Measurements from ENCODE around the gene IGHMBP2. TPM values are rescaled to one million over a fixed set of nuclear protein-coding genes. Genes with fewer than 3 reads are reported as not detected.

Gene IGHMBP2
- total and polyA plus RNA-seq, 2 donors from 2014 or later: 8.8 to 19.6 TPM

- Histone ChIP-seq H3K36me3 (ENCODE audit: control insufficient read depth in 2 of 3, insufficient read depth in 3 of 3, low read length in 3 of 3) (no peaks in the 10 kb centered on the region), H3K27ac (ENCODE audit: low read depth in 2 of 2, low read length in 2 of 2) (no peak overlapping the region), H3K4me3 (ENCODE audit: low read length in 3 of 3) (no peak overlapping the region), H3K27me3 (ENCODE audit: control insufficient read depth, insufficient read depth, low read length) (no peaks in the 10 kb centered on the region), H3K9ac (ENCODE audit: low read length in 3 of 3) (no peak overlapping the region), H3K9me3 (ENCODE audit: control insufficient read depth in 2 of 3, insufficient read depth in 1 of 3, low read length in 3 of 3) (no peaks in the 10 kb centered on the region), H3K4me1 (ENCODE audit: control insufficient read depth in 2 of 3, insufficient read depth in 2 of 3, low read depth in 1 of 3, low read length in 3 of 3) (no peaks in the 10 kb centered on the region)
- FAIRE-seq (no peak), DNase-seq (no peak)
- TF ChIP-seq CTCF (IDR thresholded peaks at IDR 0.05; ENCODE audit: borderline replicate concordance, extremely low read depth, insufficient read depth): no peak
- intact Hi-C loops (cut with DNase I): no loop called here
These were observed 63.4 kb downstream of the IGHMBP2 start for GRCh38 chr11:68966894-68967780.

DNA sequence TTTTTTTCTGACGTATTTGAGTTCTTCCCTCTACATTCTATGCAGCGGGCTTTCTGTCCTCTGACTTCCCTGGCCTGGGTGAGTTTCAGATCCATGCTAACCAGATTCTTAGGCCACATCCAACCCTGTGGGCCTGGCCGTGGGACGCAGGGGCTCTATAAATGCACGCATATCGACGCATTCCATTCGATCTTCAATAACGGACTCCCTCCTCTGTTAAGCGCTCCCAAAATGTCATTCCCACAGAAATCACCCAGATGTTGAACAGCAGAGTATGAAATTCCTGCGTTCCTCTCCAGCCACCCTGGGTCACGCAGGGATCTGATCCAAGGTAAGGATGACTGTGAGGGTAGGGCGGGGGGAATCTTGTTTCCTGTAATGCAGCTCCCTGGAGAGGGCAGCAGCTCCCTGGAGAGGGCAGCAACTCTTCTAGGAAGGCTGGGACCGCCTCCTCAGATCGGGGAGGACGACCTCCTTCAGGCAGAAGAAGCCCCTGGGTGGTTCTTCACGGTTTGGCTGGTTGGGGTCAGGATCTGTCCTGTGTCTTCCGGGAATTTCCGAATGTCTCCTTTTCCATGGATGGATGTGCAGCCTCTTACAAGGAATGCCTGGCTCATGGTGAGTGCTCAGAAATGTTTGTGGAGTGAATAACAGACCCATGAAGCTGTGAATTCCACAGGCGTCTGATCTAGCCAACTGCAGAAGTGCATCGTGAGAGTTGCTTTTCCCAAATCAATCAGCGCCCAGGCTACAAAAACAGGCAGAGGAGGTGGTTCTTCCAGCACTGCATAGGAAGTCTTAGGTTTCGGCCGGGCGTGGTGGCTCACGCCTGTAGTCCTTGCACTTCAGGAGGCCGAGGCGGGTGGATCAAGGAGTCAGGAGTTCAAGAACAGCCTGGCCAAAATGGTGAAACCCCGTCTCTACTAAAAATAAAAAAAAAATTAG, 64.9 kb downstream of the IGHMBP2 start:
- no peaks in the 10 kb centered on the region for H3K4me1 ChIP-seq (ENCODE audit: control insufficient read depth in 2 of 3, insufficient read depth in 2 of 3, low read depth in 1 of 3, low read length in 3 of 3)
- H3K9me3 ChIP-seq (ENCODE audit: control insufficient read depth in 2 of 3, insufficient read depth in 1 of 3, low read length in 3 of 3): no peaks in the 10 kb centered on the region
- no peak overlapping the region for H3K4me3 ChIP-seq (ENCODE audit: low read length in 3 of 3)
- H3K27me3 ChIP-seq (ENCODE audit: control insufficient read depth, insufficient read depth, low read length): no peaks in the 10 kb centered on the region
- TF ChIP-seq CTCF (IDR thresholded peaks at IDR 0.05; ENCODE audit: borderline replicate concordance, extremely low read depth, insufficient read depth): no peak
- DNase-seq: peak in 1 of 5 donors; percentile 59
- no peaks in the 10 kb centered on the region for H3K36me3 ChIP-seq (ENCODE audit: control insufficient read depth in 2 of 3, insufficient read depth in 3 of 3, low read length in 3 of 3)
- FAIRE-seq: no peak
- intact Hi-C loops (cut with DNase I): no loop called here
- no peak overlapping the region for H3K27ac ChIP-seq (ENCODE audit: low read depth in 2 of 2, low read length in 2 of 2)
- H3K9ac ChIP-seq (ENCODE audit: low read length in 3 of 3): no peak overlapping the region

DNA sequence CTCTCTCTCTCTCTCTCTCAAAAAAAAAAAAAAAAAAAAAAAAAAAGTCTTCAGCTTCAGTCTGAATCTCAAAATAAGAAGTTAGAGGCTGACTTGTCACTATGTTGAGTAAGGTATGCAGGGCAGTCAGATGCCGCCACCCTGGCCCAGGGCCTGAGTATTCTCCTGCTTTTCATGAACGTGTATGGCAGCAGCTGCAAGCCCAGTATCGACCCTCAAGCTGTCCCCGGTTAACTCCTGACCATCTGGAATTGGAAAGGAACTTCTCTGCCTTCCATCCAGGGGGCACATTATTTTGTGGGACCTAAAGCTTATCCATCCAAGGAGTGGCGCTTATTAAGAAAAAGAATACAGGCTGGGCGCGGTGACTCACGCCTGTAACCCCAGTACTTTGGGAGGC, 65.7 kb downstream of the IGHMBP2 start:
- no peaks in the 10 kb centered on the region for H3K4me1 ChIP-seq (ENCODE audit: control insufficient read depth in 2 of 3, insufficient read depth in 2 of 3, low read depth in 1 of 3, low read length in 3 of 3)
- no peak for FAIRE-seq
- intact Hi-C loops (cut with DNase I): no loop called here
- no peaks in the 10 kb centered on the region for H3K36me3 ChIP-seq (ENCODE audit: control insufficient read depth in 2 of 3, insufficient read depth in 3 of 3, low read length in 3 of 3)
- no peak for TF ChIP-seq CTCF (IDR thresholded peaks at IDR 0.05; ENCODE audit: borderline replicate concordance, extremely low read depth, insufficient read depth)
- H3K4me3 ChIP-seq (ENCODE audit: low read length in 3 of 3): no peak overlapping the region
- DNase-seq: peak in 2 of 5 donors; percentile 4 to 37
- no peak overlapping the region for H3K9ac ChIP-seq (ENCODE audit: low read length in 3 of 3)
- no peaks in the 10 kb centered on the region for H3K27me3 ChIP-seq (ENCODE audit: control insufficient read depth, insufficient read depth, low read length)
- H3K27ac ChIP-seq (ENCODE audit: low read depth in 2 of 2, low read length in 2 of 2): no peak overlapping the region
- H3K9me3 ChIP-seq (ENCODE audit: control insufficient read depth in 2 of 3, insufficient read depth in 1 of 3, low read length in 3 of 3): no peaks in the 10 kb centered on the region
